Trophoblast cell (in vitro differentiated cells and primary cell): ENCODE data around the gene MTHFD2.

Experiments used
- DNase-seq, 2 donors: peaks; one replicate each; pipeline ENCODE4 v3.0.0-alpha.2; 2016
- H2AFZ ChIP-seq: 2 replicates; pipeline ENCODE4 v1.6.1; 2013; ENCODE audit warnings: low read length, moderate library complexity, mild to moderate bottlenecking; ENCODE audit not compliant: insufficient read depth, poor library complexity
- H2AK5ac ChIP-seq: 2 replicates; pipeline ENCODE4 v1.6.1; 2013; ENCODE audit warnings: mild to moderate bottlenecking, low read length
- H2BK120ac ChIP-seq: 2 replicates; pipeline ENCODE4 v1.6.1; 2013; ENCODE audit warnings: low read length, mild to moderate bottlenecking, moderate library complexity; ENCODE audit not compliant: insufficient read depth, poor library complexity
- H2BK12ac ChIP-seq: 2 replicates; pipeline ENCODE4 v1.6.1; 2013; ENCODE audit warnings: mild to moderate bottlenecking, low read length, moderate library complexity
- H2BK5ac ChIP-seq: 2 replicates; pipeline ENCODE4 v1.6.1; 2013; ENCODE audit warnings: low read length, low read depth, moderate library complexity, mild to moderate bottlenecking; ENCODE audit not compliant: poor library complexity
- H3K14ac ChIP-seq: 2 replicates; pipeline ENCODE4 v1.6.1; 2013; ENCODE audit warnings: mild to moderate bottlenecking, low read length
- H3K18ac ChIP-seq: 2 replicates; pipeline ENCODE4 v1.6.1; 2013; ENCODE audit warnings: mild to moderate bottlenecking, low read length
- H3K23ac ChIP-seq: 2 replicates; pipeline ENCODE4 v1.6.1; 2013; ENCODE audit warnings: low read length
- H3K27ac ChIP-seq: 2 replicates; pipeline ENCODE4 v1.5.1; 2013; ENCODE audit warnings: low read depth, mild to moderate bottlenecking, inconsistent platforms, low read length, moderate library complexity
- H3K27me3 ChIP-seq: 2 replicates; pipeline ENCODE4 v1.6.1; 2013; ENCODE audit warnings: inconsistent platforms, mild to moderate bottlenecking, low read length, moderate library complexity; ENCODE audit not compliant: insufficient read depth
- H3K36me3 ChIP-seq, 2 experiments: 1 replicate in 1 of 2; 2 replicates in 1 of 2; pipeline ENCODE4 v1.6.1; 2013; ENCODE audit warnings: low read length in 2 of 2, mild to moderate bottlenecking in 2 of 2, moderate library complexity in 1 of 2; ENCODE audit not compliant: insufficient read depth in 2 of 2, control insufficient read depth in 1 of 2
- H3K4ac ChIP-seq: 2 replicates; pipeline ENCODE4 v1.6.1; 2013; ENCODE audit warnings: low read depth, mild to moderate bottlenecking, low read length, moderate library complexity
- H3K4me1 ChIP-seq, 2 experiments: 1 replicate in 1 of 2; 2 replicates in 1 of 2; pipeline ENCODE4 v1.6.1; 2013; ENCODE audit warnings: low read length in 2 of 2, mild to moderate bottlenecking in 2 of 2, moderate library complexity in 1 of 2; ENCODE audit not compliant: insufficient read depth in 2 of 2, control insufficient read depth in 1 of 2
- H3K4me2 ChIP-seq: 2 replicates; pipeline ENCODE4 v1.6.1; 2013; ENCODE audit warnings: inconsistent platforms, mild to moderate bottlenecking, low read length, moderate library complexity
- H3K4me3 ChIP-seq: 2 replicates; pipeline ENCODE4 v1.5.1; 2013; ENCODE audit warnings: mild to moderate bottlenecking, low read depth, low read length, inconsistent platforms
- H3K79me1 ChIP-seq: one replicate; pipeline ENCODE4 v1.6.1; 2013; ENCODE audit warnings: low read length
- H3K79me2 ChIP-seq: 2 replicates; pipeline ENCODE4 v1.6.1; 2013; ENCODE audit warnings: low read length, mild to moderate bottlenecking; ENCODE audit not compliant: control insufficient read depth, insufficient read depth, poor library complexity
- H3K9ac ChIP-seq: 2 replicates; pipeline ENCODE4 v1.6.1; 2013; ENCODE audit warnings: mild to moderate bottlenecking, low read length
- H3K9me3 ChIP-seq: 2 replicates; pipeline ENCODE4 v1.6.1; 2013; ENCODE audit warnings: low read depth, mild to moderate bottlenecking, control low read depth, inconsistent platforms, low read length; ENCODE audit not compliant: insufficient read depth
- H4K12ac ChIP-seq: 2 replicates; pipeline ENCODE4 v1.6.1; 2013; ENCODE audit warnings: low read depth, mild to moderate bottlenecking, low read length, moderate library complexity
- H4K8ac ChIP-seq: 2 replicates; pipeline ENCODE4 v1.6.1; 2013; ENCODE audit warnings: low read depth, mild to moderate bottlenecking, low read length, moderate library complexity
- H4K91ac ChIP-seq: one replicate; pipeline ENCODE4 v1.6.1; 2013; ENCODE audit warnings: low read depth, mild to moderate bottlenecking, low read length, moderate library complexity
- WGBS: extraction: QIAGEN DNeasy Blood & Tissue Kit; methylation state at CpG from one replicate; pipeline ENCODE4 v1.1.7; 2013; ENCODE audit warnings: missing lambda C conversion rate; ENCODE audit not compliant: insufficient read length, insufficient coverage; ENCODE audit errors: extremely low coverage; 5-methylcytosine and 5-hydroxymethylcytosine counted together

Gene MTHFD2

DNA sequence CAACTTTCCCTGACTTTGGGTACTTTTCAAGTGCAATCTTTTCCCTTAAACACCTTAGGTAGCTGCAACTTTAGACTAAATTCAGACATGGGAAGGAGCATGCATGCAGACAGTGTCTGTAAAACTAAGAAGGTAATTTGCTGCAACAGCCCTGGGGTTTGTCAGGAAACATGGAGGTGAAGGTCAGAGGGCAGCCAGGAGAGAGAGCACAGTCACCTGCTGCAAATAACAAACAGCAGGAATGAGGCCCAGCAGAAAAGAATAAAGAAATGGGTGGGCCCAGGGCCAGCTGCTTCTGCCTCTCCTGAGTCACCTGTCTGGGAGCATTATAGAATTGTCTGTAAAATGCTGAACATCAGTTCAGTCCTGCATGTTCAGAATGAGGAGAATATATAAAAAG is 35.2 kb downstream of the MTHFD2 start:
- no peak overlapping the region for H3K23ac ChIP-seq
- H3K4me1 ChIP-seq, result peaks cover 0 to 1% of the 10 kb centered on the region in 2 experiments
- H3K9ac ChIP-seq, result no peak overlapping the region
- H3K79me2 ChIP-seq, result no peaks in the 10 kb centered on the region
- no peak overlapping the region for H3K27ac ChIP-seq
- H2BK12ac ChIP-seq, result no peak overlapping the region
- no peak overlapping the region for H2AFZ ChIP-seq
- H3K9me3 ChIP-seq, result peaks cover 2% of the 10 kb centered on the region
- H3K4me3 ChIP-seq, result no peak overlapping the region
- no peak overlapping the region for H3K4me2 ChIP-seq
- no peak overlapping the region for H4K91ac ChIP-seq
- H2BK5ac ChIP-seq, result no peak overlapping the region
- H3K18ac ChIP-seq, result no peak overlapping the region
- no peaks in the 10 kb centered on the region for H3K27me3 ChIP-seq
- no peak overlapping the region for H2AK5ac ChIP-seq
- no peak overlapping the region for H3K14ac ChIP-seq
- no peak overlapping the region for H2BK120ac ChIP-seq
- DNase-seq, result no peak
- no peaks in the 10 kb centered on the region for H3K36me3 ChIP-seq
- no peaks in the 10 kb centered on the region for H3K79me1 ChIP-seq
- no peak overlapping the region for H4K12ac ChIP-seq
- H3K4ac ChIP-seq, result no peak overlapping the region
- no peak overlapping the region for H4K8ac ChIP-seq

DNA sequence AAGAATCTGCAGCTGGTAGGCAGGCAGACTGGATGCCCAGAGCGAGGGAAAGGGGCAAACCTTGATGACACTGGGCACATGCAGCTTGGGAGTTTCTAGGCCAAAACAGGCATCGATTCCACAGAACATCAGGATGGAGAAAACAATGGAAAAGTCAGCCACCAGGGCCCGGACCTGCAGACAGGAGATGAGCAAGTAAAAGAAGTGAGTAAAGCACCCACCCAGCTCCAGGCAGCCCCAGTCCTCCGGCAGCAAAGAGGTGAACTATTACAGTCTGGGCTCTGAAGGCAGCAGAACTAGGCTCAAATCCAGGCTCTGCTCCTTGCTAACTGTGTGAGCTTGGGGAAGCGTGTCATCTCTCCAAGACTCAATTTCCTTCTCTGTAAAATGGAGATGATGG is 36.6 kb downstream of the MTHFD2 start:
- Histone ChIP-seq H2AFZ (no peak overlapping the region), H2AK5ac (no peak overlapping the region), H3K4me3 (no peak overlapping the region), H3K23ac (no peak overlapping the region), H3K14ac (no peak overlapping the region), H2BK120ac (no peak overlapping the region), H3K36me3 (no peaks in the 10 kb centered on the region), H3K4me1 (peaks cover 0 to 1% of the 10 kb centered on the region in 2 experiments), H3K27ac (no peak overlapping the region), H4K91ac (no peak overlapping the region), H3K9ac (no peak overlapping the region), H3K79me2 (no peaks in the 10 kb centered on the region), H3K27me3 (no peaks in the 10 kb centered on the region), H2BK5ac (no peak overlapping the region), H3K18ac (no peak overlapping the region), H4K8ac (no peak overlapping the region), H3K4me2 (no peak overlapping the region), H3K4ac (no peak overlapping the region), H3K9me3 (peaks cover 2% of the 10 kb centered on the region), H2BK12ac (no peak overlapping the region), H4K12ac (no peak overlapping the region), H3K79me1 (no peaks in the 10 kb centered on the region)
- DNase-seq, result no peak
- no CpG with 5 or more reads among the region's 5 CpGs for WGBS

DNA sequence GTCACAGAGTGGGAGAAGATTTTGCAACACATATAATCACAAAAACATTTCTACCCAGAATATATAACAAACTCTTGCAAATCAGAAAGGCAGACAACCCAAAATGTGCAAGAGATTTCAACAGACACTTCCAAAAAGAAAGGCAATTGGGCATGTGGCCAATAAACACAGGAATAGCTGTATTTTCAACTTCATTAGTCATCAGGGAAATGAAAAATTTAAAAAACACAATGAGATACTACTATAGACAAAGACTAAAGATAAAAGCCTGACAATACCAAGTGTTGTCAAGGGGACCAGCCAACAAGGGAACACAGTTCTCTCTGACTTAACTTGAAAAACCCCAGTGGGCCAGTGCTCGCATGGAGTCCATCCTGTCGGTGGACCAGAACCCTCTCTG is 40.5 kb downstream of the MTHFD2 start:
- WGBS, result no CpG with 5 or more reads among the region's 2 CpGs
- Histone ChIP-seq H4K12ac (no peak overlapping the region), H3K23ac (no peak overlapping the region), H2AFZ (no peak overlapping the region), H3K27ac (no peak overlapping the region), H2BK12ac (no peak overlapping the region), H3K36me3 (no peaks in the 10 kb centered on the region), H2AK5ac (no peak overlapping the region), H3K4ac (no peak overlapping the region), H3K79me1 (no peaks in the 10 kb centered on the region), H3K18ac (no peak overlapping the region), H3K14ac (no peak overlapping the region), H4K91ac (no peak overlapping the region), H3K9ac (no peak overlapping the region), H3K4me3 (no peak overlapping the region), H3K4me1 (peaks cover 0 to 1% of the 10 kb centered on the region in 2 experiments), H2BK5ac (no peak overlapping the region), H3K27me3 (no peaks in the 10 kb centered on the region), H4K8ac (no peak overlapping the region), H3K9me3 (no peaks in the 10 kb centered on the region), H2BK120ac (no peak overlapping the region), H3K79me2 (no peaks in the 10 kb centered on the region), H3K4me2 (no peak overlapping the region)
- no peak for DNase-seq

DNA sequence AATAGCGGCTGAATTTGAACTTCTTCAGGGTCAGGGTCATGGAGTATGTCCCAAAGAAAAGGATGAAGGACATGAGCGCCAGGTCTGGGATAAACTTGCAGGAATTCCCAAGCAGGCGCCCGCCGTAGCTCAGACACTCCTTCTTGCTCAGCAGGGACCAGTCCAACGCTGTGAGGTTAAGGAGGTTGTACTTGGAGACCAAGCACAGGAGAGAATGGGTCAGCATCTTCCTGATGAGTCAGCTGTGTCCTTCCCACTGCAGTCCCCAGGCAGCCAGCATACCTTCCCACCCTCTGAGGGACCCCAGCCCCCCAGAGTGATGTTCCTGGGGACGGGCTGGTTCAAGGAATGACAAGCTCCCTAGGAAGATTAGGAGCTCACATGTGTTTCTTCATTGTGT is 40.9 kb downstream of the MTHFD2 start:
- Histone ChIP-seq H3K36me3 (no peaks in the 10 kb centered on the region), H3K4ac (no peak overlapping the region), H3K79me1 (no peaks in the 10 kb centered on the region), H3K23ac (no peak overlapping the region), H2AFZ (no peak overlapping the region), H4K8ac (no peak overlapping the region), H3K18ac (no peak overlapping the region), H3K27ac (no peak overlapping the region), H3K4me3 (no peak overlapping the region), H3K14ac (no peak overlapping the region), H3K4me1 (peaks cover 0 to 1% of the 10 kb centered on the region in 2 experiments), H2BK5ac (no peak overlapping the region), H2BK12ac (no peak overlapping the region), H4K12ac (no peak overlapping the region), H3K27me3 (no peaks in the 10 kb centered on the region), H2BK120ac (no peak overlapping the region), H2AK5ac (no peak overlapping the region), H3K9ac (no peak overlapping the region), H4K91ac (no peak overlapping the region), H3K9me3 (no peaks in the 10 kb centered on the region), H3K79me2 (no peaks in the 10 kb centered on the region), H3K4me2 (no peak overlapping the region)
- WGBS, result no CpG with 5 or more reads among the region's 7 CpGs
- no peak for DNase-seq
